NB4 (cell line): ENCODE data around the gene HDAC8.

Experiments used
- DNase-seq: peaks from one replicate; pipeline ENCODE4 v3.0.0; 2010; ENCODE audit warnings: low read depth
- H3K4me3 ChIP-seq: one replicate; pipeline ENCODE4 v1.5.1; 2011; ENCODE audit warnings: mild to moderate bottlenecking, low read depth, low read length, moderate library complexity
- CTCF ChIP-seq: IDR thresholded peaks from one replicate; pipeline ENCODE4 v1.5.1; 2012; ENCODE audit warnings: low read depth, low read length
- MAX ChIP-seq: IDR thresholded peaks from 2 replicates; pipeline ENCODE4 v1.6.1; 2011; ENCODE audit warnings: low read depth, low read length
- MYC ChIP-seq: IDR thresholded peaks from 2 replicates; pipeline ENCODE4 v1.6.1; 2011; ENCODE audit warnings: low read depth, low read length
- POLR2A ChIP-seq: IDR thresholded peaks from 2 replicates; pipeline ENCODE4 v1.6.1; 2011; ENCODE audit warnings: mild to moderate bottlenecking; ENCODE audit not compliant: insufficient read length; ENCODE audit errors: extremely low read depth

Gene HDAC8

GRCh38 chrX:72316408-72317110, 256.1 kb downstream of the HDAC8 start:
- H3K4me3 ChIP-seq, result no peak overlapping the region
- no peak for TF ChIP-seq CTCF
- no peak for TF ChIP-seq MAX
- no peak for TF ChIP-seq POLR2A
- TF ChIP-seq MYC, result no peak
- DNase-seq, result no peak

- TF ChIP-seq MYC (no peak), POLR2A (no peak), MAX (no peak), CTCF (no peak)
- no peak for DNase-seq
Observed at GRCh38 chrX:72314881-72315280, 257.8 kb downstream of the HDAC8 start.

GRCh38 chrX:72313707-72314641, 258.7 kb downstream of the HDAC8 start:
- H3K4me3 ChIP-seq, result no peak overlapping the region
- no peak for DNase-seq
- TF ChIP-seq MYC, result no peak
- TF ChIP-seq CTCF, result no peak
- no peak for TF ChIP-seq MAX
- no peak for TF ChIP-seq POLR2A

More at GRCh38 chrX:72314881-72315280, 257.8 kb downstream of the HDAC8 start:
- no peak overlapping the region for H3K4me3 ChIP-seq

GRCh38 chrX:72312311-72312940, 260.2 kb downstream of the HDAC8 start:
- DNase-seq, result no peak
- H3K4me3 ChIP-seq, result no peak overlapping the region
- TF ChIP-seq MAX, result no peak
- no peak for TF ChIP-seq CTCF
- no peak for TF ChIP-seq POLR2A

GRCh38 chrX:72309297-72310071, 263.2 kb downstream of the HDAC8 start:
- no peak for DNase-seq
- no peak overlapping the region for H3K4me3 ChIP-seq
- TF ChIP-seq MAX (no peak), POLR2A (no peak), MYC (no peak), CTCF (no peak)
